Gastrocnemius medialis (tissue), 4 donors: ENCODE results near the gene CCDC50. TPM values are rescaled to one million over a fixed set of nuclear protein-coding genes. Genes with fewer than 3 reads are reported as not detected.

Source experiments
- ATAC-seq, 2 donors: fragments of 150-250 bp; one replicate each; pipeline ENCODE4 v1.9.1; 2016
- DNase-seq, 2 donors: peaks; one replicate each; pipeline ENCODE4 v3.0.0-alpha.2; 2019
- H3K27ac ChIP-seq, 4 donors: fragments of 200-600 bp; sonication (generic); 1 replicate in 1 of 4; 2 replicates in 3 of 4; pipeline ENCODE4 v1.5.1; 2016 to 2018; ENCODE audit warnings: mild to moderate bottlenecking in 2 of 4, moderate library complexity in 1 of 4
- H3K27me3 ChIP-seq, 3 donors: fragments of 200-600 bp; sonication (generic) in 2 of 3; 1 replicate in 1 of 3; 2 replicates in 2 of 3; pipeline versions ENCODE4 v1.5.1 to v1.6.0; 2016 to 2019; ENCODE audit warnings: mild to moderate bottlenecking in 1 of 3, moderate library complexity in 1 of 3
- H3K36me3 ChIP-seq, 2 donors: fragments of 200-600 bp; sonication (generic) in 1 of 2; one replicate each; pipeline ENCODE4 v1.5.1; 2017 to 2018
- H3K4me1 ChIP-seq, 2 donors: fragments of 200-600 bp; sonication (generic) in 1 of 2; one replicate each; pipeline ENCODE4 v1.5.1; 2016 to 2017; ENCODE audit warnings: mild to moderate bottlenecking in 2 of 2
- H3K4me3 ChIP-seq, 4 donors: fragments of 200-600 bp; sonication (generic) in 3 of 4; 1 replicate in 1 of 4; 2 replicates in 3 of 4; pipeline ENCODE4 v1.5.1; 2016 to 2019; ENCODE audit warnings: mild to moderate bottlenecking in 2 of 4
- H3K9me3 ChIP-seq, 3 donors: fragments of 200-600 bp; sonication (generic) in 2 of 3; 1 replicate in 1 of 3; 2 replicates in 2 of 3; pipeline ENCODE4 v1.5.1; 2016 to 2019
- CTCF ChIP-seq, 5 experiments: fragments of 450-650 bp in 3 of 5; fragments of 200-600 bp in 2 of 5; sonication (generic) in 2 of 5; IDR thresholded peaks in 4 of 5; conservative IDR thresholded peaks in 1 of 5; 1 replicate in 4 of 5; 2 replicates in 1 of 5; pipeline ENCODE4 v1.5.1; 2016 to 2019; ENCODE audit warnings: antibody characterized with exemption in 5 of 5, mild to moderate bottlenecking in 3 of 5, moderate library complexity in 3 of 5
- POLR2A ChIP-seq, 2 donors: fragments of 450-650 bp; IDR thresholded peaks; one replicate each; pipeline ENCODE4 v1.6.1; 2017; ENCODE audit warnings: antibody characterized with exemption in 2 of 2, mild to moderate bottlenecking in 2 of 2, moderate library complexity in 2 of 2
- in situ Hi-C, 4 donors: fragments of 200-750 bp; cut with MboI; loops; one replicate each; pipeline versions ENCODE4 v1.15.0 to v1.8.0; 2017; ENCODE audit warnings: low sequenced_read_pairs in 4 of 4
- intact Hi-C: fragments of 100-400 bp; cut with DNase I; formaldehyde crosslinking; loops from one replicate; pipeline ENCODE4 v1.15.1; 2023; ENCODE audit warnings: low total_unique reads
- total RNA-seq, 4 donors: library from RNA; depleted of rRNA; stranded (reverse); fragments of >200 nt; gene quantifications; one replicate each; pipeline versions ENCODE4 v1.1.0 to v1.2.3, GENCODE V29; 2016

CCDC50 gene
- total RNA-seq, 4 donors from 2014 or later, result 45.0 to 69.9 (median 64.2) TPM

DNA sequence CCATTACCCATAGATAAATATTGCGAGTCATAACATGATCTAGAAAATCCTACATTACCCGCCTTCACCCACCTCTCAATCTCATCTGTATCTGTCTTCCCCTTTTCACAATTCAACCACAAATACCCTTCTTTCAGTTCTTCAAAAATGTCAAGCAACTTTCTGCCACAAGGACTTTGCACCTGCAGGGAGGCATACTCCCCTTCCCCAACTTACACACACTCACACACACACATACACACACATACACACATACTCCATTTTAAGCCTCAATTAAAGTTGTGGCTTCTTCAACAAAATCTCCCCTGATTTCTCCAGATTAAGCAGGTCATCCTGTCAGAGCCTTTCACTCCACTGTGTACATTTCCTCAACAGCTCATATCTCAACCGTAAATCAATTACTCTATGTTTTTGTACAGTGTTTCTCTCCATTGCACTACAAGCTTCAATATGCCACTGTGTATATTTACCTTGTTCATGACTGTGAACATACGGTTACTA, 33.1 kb upstream of the CCDC50 start:
- TF ChIP-seq CTCF (IDR thresholded peaks at IDR 0.05 in 4 of 5, conservative IDR thresholded peaks at IDR 0.05 in 1 of 5) (no peak), POLR2A (IDR thresholded peaks at IDR 0.05) (no peak)
- no peaks in the 10 kb centered on the region for H3K4me1 ChIP-seq
- H3K4me3 ChIP-seq, result no peak overlapping the region
- no peaks in the 10 kb centered on the region for H3K36me3 ChIP-seq
- no peak overlapping the region for H3K27ac ChIP-seq
- H3K9me3 ChIP-seq, result no peaks in the 10 kb centered on the region
- in situ Hi-C loops, result no loop called here
- ATAC-seq, result no peak
- no peak for DNase-seq
- no peaks in the 10 kb centered on the region for H3K27me3 ChIP-seq
- intact Hi-C loops, result no loop called here

- ATAC-seq (no peak), DNase-seq (no peak)
- no peak overlapping the region for H3K27ac ChIP-seq
- TF ChIP-seq POLR2A (IDR thresholded peaks at IDR 0.05) (no peak), CTCF (IDR thresholded peaks at IDR 0.05 in 4 of 5, conservative IDR thresholded peaks at IDR 0.05 in 1 of 5) (no peak)
- no peaks in the 10 kb centered on the region for H3K36me3 ChIP-seq
- in situ Hi-C loops, result no loop called here
- intact Hi-C loops, result no loop called here
- no peak overlapping the region for H3K4me3 ChIP-seq
- no peaks in the 10 kb centered on the region for H3K9me3 ChIP-seq
- H3K4me1 ChIP-seq, result no peaks in the 10 kb centered on the region
- H3K27me3 ChIP-seq, result no peaks in the 10 kb centered on the region
Observed at GRCh38 chr3:191298846-191299245, 30.3 kb upstream of the CCDC50 start.

- Histone ChIP-seq H3K27me3 (no peaks in the 10 kb centered on the region), H3K36me3 (no peaks in the 10 kb centered on the region), H3K27ac (no peak overlapping the region), H3K4me1 (no peaks in the 10 kb centered on the region), H3K4me3 (no peak overlapping the region), H3K9me3 (no peaks in the 10 kb centered on the region)
- ATAC-seq (no peak), DNase-seq (no peak)
- in situ Hi-C loops, result no loop called here
- TF ChIP-seq POLR2A (IDR thresholded peaks at IDR 0.05) (no peak), CTCF (IDR thresholded peaks at IDR 0.05 in 4 of 5, conservative IDR thresholded peaks at IDR 0.05 in 1 of 5) (no peak)
- intact Hi-C loops, result no loop called here
Observed at GRCh38 chr3:191300422-191300821, 28.8 kb upstream of the CCDC50 start.

GRCh38 chr3:191301017-191301416, 28.2 kb upstream of the CCDC50 start:
- H3K27ac ChIP-seq, result no peak overlapping the region
- intact Hi-C loops, result no loop called here
- TF ChIP-seq POLR2A (IDR thresholded peaks at IDR 0.05), result no peak
- no peak for TF ChIP-seq CTCF (IDR thresholded peaks at IDR 0.05 in 4 of 5, conservative IDR thresholded peaks at IDR 0.05 in 1 of 5)
- no peaks in the 10 kb centered on the region for H3K27me3 ChIP-seq
- in situ Hi-C loops, result no loop called here
- ATAC-seq (no peak), DNase-seq (no peak)
- no peaks in the 10 kb centered on the region for H3K9me3 ChIP-seq
- no peak overlapping the region for H3K4me3 ChIP-seq
- H3K36me3 ChIP-seq, result no peaks in the 10 kb centered on the region
- H3K4me1 ChIP-seq, result no peaks in the 10 kb centered on the region

GRCh38 chr3:191301782-191302411, 27.3 kb upstream of the CCDC50 start:
- no peak for TF ChIP-seq POLR2A (IDR thresholded peaks at IDR 0.05)
- no peak for TF ChIP-seq CTCF (IDR thresholded peaks at IDR 0.05 in 4 of 5, conservative IDR thresholded peaks at IDR 0.05 in 1 of 5)
- H3K27ac ChIP-seq, result no peak overlapping the region
- no peaks in the 10 kb centered on the region for H3K36me3 ChIP-seq
- H3K4me1 ChIP-seq, result no peaks in the 10 kb centered on the region
- H3K9me3 ChIP-seq, result no peaks in the 10 kb centered on the region
- no peak for DNase-seq
- intact Hi-C loops (no loop called here), in situ Hi-C loops (no loop called here)
- ATAC-seq, result no peak
- H3K27me3 ChIP-seq, result no peaks in the 10 kb centered on the region
- no peak overlapping the region for H3K4me3 ChIP-seq
